Epithelial cell of prostate (primary cell): Measurements from ENCODE around the gene TNIP3.
"Not testable (repeated sequence)": the region's sequence is repeated elsewhere in the genome, so short reads cannot be mapped to it uniquely, and the experiment has no call there.

Experiments
- DNase-seq: peaks from one replicate; pipeline ENCODE4 v3.0.0-alpha.2; 2011; ENCODE audit warnings: low read depth, low spot score
- H3K27ac ChIP-seq: fragments of 450-650 bp; 2 replicates; pipeline ENCODE4 v1.5.1; 2017; ENCODE audit warnings: mild to moderate bottlenecking

TNIP3 gene

DNA sequence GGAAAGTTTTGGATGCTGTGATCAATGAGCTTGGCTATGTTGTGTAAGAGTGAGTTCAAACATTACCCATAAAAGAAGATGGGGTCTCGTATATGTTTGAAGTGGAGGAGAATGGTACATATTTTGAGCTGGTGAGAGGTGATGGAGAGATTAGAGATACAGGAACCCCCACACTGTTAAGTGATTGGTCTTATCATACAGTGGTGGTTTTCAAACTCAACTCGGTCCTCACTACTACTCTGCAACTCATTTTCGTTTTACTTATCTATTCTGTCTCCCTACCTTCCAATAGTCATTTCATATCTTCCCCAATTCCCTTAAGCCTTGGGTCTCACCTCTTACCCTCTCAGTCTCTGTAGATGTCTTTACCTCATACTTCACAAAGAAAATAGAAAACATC lies 16.4 kb upstream of the TNIP3 start:
- no peak overlapping the region for H3K27ac ChIP-seq
- DNase-seq, result no peak

DNA sequence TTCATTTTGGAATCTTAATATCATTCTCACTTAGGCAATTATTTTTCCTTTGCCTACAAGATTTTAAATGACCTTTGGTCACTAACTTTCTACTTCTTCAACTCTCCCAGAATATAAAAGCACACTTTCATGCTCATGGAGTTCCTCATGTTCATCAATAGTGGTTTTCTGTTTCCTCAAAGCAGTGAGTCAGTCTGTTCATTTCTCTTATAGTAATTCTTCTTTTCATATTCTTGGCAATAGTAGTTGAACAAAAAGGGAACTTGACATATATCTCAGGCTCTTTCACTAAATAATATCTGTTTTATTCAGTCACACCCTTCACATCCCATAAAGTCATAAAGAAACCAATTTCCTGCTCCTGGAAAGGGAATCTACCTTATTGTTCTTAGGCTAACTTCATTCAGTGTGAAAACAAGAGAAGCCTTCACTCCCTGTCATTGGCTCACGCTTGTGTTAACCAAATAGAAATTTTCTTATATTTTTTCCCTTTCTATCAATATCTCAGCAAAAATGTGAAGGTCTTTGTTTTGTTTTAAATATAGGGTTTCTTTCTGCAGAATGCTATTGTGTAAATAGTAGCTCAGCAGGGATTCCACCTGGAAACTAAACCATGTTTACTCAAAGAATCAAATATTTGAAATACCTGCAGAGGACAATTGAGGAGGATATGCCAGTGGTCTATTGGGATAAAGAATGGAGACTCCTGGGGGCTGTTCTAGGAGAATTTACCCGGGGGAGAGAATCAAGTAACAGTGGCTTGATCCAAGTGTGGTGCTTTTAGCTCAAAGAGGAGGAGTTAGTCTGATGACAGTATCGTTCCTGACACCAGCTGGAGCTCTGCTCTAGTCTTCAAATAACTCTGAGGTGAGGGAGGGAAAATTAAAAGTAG lies 13.4 kb upstream of the TNIP3 start:
- DNase-seq, result no peak
- H3K27ac ChIP-seq, result no peak overlapping the region

DNA sequence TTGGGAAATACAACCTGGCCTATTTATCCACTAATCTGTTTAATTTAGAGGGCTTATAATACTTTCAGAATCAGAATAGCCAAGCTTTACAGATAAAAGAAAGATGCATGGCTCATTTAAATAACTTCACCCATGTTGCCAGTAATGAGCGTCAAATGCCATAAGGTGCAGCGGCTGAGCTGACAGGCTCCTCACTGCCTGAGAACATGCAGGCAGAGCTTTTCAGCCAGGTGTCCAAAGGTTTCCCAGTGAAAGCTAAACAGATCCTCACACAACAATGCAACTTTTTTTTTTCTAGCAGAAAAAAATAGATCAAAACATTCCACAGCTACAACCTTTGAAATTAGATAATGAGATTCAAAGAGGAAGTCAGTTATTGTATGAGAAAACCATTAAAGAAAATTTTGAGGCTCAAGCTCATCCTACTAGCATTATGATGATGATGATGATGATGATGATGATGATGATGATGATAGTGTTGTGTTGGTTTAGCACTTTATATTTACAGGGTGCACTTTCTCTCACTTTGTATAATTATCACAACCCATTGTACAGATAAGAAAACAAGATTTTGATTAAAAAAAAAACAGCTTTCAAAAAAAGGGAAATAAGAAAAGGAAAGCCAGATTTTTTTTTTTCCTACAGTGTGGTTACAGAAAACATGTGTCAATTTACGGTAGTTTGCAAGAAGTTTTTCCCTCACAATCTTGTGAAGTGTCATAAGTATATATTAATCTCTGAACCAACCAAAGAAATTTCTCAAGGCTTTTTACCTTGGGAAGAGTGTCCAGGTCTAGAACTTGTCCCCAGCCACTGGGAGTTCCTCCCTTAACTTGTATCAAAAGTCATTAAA lies 12.2 kb upstream of the TNIP3 start:
- H3K27ac ChIP-seq, result no peak overlapping the region
- DNase-seq, result no peak

DNA sequence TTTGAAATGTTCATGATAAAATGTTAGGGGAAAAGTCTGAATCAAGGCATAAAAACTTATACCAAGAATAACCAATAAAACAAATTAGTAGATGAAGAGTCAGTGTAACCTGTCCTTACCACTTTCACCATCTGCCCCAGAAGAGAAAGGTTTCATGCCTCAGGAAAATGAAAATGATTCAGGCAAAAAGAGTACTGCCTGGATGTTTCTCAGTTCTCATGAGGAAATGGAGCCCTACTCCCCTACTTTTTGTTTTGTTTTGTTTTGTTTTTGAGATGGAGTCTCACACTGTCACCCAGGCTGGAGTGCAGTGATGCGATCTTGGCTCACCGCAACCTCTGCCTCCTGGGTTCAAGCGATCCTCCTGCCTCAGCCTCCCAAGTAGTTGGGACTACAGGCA lies 7.4 kb upstream of the TNIP3 start:
- not testable (repeated sequence) for H3K27ac ChIP-seq, DNase-seq

DNA sequence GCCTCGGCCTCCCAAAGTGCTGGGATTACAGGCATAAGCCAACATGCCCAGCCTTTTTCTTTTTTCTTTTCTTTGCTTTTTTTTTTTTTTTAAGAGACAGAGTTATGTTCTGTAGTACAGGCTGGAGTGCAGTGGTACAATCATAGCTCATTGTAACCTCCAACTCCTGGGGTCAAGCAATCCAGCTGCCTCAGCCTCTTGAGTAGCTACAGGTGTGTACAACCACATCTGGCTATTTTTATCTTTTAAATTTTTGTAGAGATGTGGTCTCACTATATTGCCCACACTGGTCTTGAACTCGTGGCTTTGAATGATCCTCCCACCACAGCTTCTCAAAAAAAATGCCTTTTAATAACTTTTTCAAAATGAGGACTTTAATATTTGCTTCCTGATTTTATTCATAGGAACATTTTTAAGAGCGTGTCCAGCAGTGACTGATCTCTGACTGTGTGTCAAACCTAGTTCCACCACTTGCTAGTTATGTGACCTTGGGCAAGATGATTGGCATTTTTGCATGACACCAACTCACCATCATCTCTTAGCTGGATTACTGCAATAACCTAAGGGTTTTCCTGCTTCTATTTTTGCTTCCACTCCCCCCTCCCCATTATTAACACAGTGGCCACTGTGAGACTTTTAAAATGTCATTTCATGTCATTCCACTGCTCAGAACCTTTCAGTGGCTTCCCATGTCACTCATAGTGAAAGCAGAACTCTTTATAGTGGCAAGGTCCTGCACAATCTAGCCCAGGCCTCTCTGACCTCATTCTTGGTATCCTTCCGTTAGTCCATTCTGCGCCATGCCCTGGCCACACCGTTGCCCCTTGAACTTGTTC lies 4.5 kb upstream of the TNIP3 start:
- DNase-seq, result no peak
- H3K27ac ChIP-seq, result no peak overlapping the region

DNA sequence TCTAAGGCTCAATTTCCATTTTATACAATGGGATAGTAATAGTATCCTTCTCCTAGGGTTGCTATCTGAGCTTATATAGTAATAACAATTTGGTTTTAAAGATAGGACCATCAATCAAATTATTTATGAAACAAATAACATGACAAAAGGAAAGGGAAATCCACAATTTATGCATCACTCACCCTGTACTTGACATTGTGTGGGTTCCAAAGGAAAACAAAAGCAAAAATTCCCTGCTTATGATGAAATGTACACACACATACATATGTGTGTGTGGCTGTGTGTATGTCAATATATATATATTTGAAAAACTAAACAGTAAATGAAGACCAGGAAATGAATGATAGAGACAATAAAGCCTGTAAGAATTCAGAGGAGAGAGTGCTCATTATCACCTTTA lies 2.9 kb upstream of the TNIP3 start:
- no peak for DNase-seq
- no peak overlapping the region for H3K27ac ChIP-seq

DNA sequence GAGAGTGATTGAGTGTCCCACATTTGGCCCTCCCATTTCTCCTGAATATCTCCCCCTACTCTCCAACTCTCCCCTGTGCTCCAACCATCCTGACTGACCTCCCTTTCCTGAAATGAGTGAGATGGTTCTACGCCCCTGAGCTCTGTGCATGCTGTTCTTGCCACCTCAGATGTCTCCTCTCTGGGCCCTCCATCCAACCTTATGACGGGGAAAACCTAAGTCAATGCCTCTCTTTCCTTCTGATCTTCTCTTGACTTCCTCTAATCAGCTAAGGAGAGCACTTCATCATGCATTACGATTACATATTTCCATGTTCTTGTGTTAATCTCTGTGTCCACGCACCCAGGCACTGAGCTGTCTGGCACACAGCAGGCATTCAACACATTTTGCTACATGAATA lies 1.1 kb upstream of the TNIP3 start:
- H3K27ac ChIP-seq, result no peak overlapping the region
- no peak for DNase-seq

DNA sequence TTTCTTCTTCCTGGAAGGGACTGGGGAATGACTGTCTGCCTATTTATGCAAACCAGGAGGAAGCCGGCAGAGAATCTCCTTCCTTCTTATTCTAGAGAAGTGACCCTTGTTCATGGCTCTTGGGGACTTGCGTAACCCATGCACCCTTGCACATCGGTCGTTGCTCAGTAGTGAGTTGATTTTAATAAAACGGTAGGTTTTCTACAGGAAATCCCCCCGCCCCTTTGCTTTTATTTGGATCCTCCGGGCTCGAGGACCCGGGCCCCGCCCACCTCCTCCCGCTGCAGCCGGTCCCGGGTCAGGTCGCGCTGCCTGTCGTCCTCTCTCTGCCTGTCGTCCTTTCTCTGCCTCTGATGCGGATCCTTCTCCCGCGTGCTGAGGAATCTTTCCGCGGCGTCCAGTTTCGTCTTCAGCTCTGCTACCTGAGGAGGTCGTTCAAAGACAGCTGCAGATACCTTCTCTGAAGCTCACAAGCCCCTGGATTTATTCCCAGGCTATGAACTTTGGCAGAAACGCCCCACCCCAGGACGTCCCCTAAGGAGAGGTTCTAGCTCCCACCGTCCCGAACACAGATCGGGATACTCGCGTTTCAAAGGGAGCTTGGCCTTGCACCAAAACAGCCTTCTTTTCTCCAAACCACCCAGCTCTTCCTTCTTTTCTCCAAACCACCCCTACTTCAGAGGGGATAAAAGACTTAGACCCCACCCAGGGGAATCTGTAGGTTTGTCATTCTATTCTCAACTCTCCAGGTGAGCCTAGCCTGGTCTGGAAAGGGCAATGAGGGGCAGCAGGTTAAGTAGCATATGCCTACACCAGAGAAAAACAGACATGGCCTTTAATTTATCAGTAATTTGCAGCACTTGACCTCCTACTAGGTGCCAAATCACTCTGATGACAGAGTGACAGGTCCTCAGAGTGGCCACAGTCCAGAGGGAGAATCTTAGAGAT lies 7.0 kb downstream of the TNIP3 start:
- no peak overlapping the region for H3K27ac ChIP-seq
- DNase-seq, result no peak

DNA sequence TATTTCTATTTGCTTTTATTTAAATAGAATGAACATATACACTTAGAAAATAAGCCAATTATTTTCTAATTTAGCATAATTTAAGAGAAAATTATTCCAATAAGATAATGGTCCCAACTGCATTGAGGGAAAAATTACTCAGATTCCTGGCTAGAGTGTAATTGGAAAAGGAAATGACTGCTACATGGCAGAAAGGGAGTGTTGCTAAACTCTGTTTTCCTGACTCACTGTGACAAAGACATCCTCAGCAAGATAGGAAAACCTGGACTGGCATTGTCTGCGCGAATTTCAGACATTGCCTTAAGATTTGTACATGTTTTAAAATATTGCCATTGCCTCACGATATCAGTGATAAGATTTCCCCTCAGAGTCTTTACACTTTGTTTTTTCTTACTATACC lies 8.2 kb downstream of the TNIP3 start:
- peak; percentile 40 for DNase-seq
- H3K27ac ChIP-seq, result peak overlapping the region; percentile 25

DNA sequence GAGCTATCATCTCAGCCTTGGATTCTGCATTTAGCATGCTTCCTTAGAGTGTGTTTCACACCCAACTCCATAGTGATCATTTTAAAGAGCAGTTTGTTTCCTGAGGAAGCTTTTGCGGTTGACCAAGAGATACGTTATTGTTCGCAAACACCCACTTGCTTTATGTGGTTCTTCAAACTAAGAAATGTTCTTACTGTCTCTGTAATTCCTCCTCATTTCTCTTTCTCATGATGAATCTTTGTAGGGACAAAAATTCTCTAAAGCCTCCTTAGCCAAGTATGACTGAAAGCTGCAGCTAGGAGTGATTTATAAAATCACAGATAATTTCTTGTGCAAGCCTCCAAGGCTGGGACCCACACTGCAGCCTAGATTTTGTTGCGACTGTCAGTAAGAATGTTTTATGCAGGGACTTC lies 10.0 kb downstream of the TNIP3 start:
- no peak for DNase-seq
- no peak overlapping the region for H3K27ac ChIP-seq

DNA sequence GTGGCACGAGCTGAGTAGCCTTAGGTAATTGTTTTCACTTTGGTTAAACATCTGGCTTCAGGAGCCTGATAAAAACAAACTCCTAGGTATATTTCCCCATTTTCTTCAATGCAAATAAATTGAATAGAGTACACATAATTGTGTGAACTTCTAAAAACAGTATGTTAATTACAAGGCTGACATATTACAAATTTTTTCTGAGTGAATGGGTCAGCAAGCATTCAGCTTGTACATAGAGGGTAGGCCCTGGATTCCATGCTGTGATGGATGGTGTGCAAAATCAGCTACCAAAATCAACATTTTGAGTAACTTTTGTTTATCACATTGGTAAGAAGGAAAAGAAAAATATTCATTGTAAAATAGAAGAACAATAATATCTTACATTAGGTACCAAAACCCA lies 12.2 kb downstream of the TNIP3 start:
- H3K27ac ChIP-seq, result no peak overlapping the region
- DNase-seq, result no peak

DNA sequence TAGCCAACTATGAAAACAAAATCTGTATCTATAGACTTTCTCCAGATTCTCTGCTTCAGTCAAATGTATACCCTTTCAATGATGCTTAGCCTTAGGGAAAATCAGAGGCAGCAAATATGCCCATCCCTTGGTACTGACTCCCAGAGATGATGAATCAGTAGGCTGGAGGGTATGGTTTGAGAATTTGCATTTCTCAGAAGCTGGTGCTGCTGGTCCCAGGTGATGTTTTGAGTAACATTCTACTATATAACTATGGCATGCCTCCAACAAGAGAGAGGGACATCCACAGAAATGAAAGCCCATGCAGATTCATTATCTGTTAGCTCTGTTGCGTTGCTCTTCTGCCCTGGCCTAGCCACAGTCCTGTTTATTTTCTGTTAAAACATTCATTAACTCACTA lies 13.6 kb downstream of the TNIP3 start:
- no peak for DNase-seq
- no peak overlapping the region for H3K27ac ChIP-seq

DNA sequence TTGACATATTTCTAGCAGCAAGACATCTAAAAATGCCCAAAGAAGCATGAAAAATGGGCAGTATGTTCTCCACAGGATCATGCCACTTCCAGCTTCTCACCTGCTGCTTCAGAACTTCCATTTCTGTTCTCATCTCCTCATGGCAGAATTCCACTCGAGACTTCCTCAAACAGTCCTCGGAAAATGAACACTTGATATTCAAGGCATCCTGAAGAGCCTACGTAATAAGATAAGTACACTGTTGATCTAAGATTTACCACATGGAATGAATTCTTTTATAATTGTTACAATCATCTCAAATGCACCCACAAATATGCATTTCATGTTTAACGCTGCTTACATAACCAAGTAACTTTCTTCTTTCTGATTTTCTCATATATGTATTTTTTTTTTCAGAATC lies 14.1 kb downstream of the TNIP3 start:
- no peak for DNase-seq
- no peak overlapping the region for H3K27ac ChIP-seq

DNA sequence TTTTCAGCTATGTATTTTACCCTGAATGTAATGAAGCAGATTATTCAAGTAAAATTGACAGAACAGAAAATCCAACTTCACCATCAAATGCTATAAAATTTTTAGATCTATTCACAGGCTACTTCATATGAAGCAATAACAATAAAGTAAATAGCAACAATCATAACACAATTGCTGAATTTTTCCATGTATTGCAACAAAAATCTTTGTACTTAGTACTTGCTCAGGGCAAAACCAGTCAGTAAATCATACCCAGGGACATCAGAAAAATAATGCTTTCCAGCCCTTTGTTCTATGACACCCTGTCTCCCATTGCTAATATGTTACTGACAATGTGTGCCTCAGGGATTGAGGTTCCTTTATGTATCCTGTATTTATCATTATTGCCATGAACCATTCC lies 15.5 kb downstream of the TNIP3 start:
- no peak overlapping the region for H3K27ac ChIP-seq
- no peak for DNase-seq

DNA sequence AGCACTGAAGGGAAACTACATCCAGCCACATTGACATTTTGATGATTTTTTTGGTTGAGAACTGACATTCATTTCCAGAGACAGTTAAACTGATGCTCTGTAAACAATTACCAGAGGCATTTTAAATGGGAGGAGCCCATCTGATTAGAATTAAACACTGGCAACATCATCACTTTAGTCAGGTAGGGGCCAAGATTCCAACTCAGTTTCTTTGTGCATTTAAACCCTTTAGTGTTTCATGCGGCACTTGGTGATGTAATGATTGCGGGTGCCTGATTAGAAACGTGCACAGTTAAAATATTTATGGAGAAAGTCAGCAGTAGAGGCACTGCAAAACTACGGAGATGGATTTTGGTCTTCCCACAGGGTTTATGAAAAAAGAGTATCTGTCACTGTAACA lies 16.1 kb downstream of the TNIP3 start:
- H3K27ac ChIP-seq, result no peak overlapping the region

DNA sequence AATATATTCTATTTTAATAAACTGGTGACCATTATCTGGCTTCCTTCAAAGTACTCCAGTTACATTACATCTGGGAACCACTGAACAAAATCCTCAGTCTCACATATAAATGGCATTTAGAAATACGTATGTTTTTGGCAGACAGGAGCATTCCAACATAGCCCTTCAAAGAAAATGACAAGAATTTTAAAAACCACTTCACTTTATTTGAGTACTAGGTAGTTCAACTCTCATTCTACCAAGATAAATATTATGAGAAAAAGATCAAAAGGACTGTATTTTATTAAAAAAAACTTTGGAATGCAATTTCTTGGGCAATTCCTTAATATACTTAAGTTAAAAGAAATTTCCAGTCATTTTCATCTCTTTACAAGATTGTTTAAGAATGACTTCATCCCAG lies 17.6 kb downstream of the TNIP3 start:
- H3K27ac ChIP-seq, result no peak overlapping the region
- no peak for DNase-seq

More for the DNA sequence above, 16.1 kb downstream of the TNIP3 start:
- no peak for DNase-seq

DNA sequence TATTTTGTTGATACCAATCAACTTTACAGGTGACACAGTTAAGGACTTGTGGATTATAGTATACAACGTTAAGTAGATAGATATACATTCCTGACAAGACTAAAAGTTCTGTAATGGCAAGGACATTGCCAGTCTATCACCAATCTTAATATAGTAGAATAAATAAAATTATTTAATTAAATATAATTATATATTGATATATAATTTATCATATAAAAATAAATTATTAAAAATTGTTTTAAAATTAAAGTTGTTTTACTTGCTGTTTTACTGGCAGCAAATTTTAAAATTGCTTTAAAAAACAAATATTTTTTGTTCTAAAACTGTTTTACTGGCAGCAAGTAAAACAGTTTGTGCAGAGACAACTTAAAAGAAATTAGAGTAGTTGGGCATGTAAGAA lies 18.7 kb downstream of the TNIP3 start:
- H3K27ac ChIP-seq, result no peak overlapping the region
- no peak for DNase-seq

DNA sequence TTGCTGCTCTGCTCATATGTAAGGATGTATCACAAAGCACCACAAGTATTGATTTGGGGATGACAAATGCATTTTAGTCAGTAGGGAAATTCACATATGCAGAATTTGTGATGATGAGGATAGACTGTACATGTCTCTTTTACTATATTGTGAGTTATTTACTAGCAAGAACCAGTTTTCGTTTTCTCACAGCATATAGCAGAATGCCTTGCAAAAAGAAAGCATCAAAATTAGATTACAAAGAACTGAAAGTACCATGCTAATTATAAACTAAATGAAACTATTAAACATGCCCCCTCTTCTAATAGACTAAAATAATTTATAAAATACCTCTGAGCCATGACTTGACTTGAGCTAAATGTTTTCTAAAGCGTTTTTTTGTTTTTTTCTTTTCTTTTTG lies 20.1 kb downstream of the TNIP3 start:
- no peak for DNase-seq
- H3K27ac ChIP-seq, result no peak overlapping the region

DNA sequence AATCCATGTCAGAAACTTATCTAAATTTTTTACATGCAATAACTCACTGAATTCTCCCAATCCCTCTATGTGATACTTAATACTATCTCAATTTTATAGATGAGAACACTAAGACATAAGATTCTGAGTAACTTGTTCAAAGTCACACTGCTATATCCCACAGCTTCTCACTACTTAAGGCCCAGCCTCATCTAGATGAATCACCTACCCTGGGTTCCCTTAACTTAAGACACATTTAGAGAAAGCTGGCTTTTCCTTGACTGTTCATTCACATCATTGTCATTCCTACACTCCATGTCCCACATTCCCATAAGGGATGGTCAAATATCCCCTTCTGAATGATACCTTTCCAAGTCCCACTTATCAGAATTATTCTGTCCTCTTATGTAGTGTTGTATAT lies 21.0 kb downstream of the TNIP3 start:
- DNase-seq, result no peak
- H3K27ac ChIP-seq, result no peak overlapping the region
